GM12875 (cell line): ENCODE data around the gene ZNHIT3.

Experiments
- H3K4me3 ChIP-seq: one replicate; pipeline ENCODE4 v1.5.1; 2011; ENCODE audit warnings: low read depth, low read length, control low read depth
- CTCF ChIP-seq: IDR thresholded peaks from 2 replicates; pipeline ENCODE4 v1.5.1; 2011; ENCODE audit warnings: low read depth, mild to moderate bottlenecking, control low read depth, inconsistent platforms, low read length, moderate library complexity, borderline replicate concordance; ENCODE audit not compliant: insufficient read depth

The ZNHIT3 gene

GRCh38 chr17:36500745-36501225 lies 14.3 kb downstream of the ZNHIT3 start:
- no peak for TF ChIP-seq CTCF
- no peak overlapping the region for H3K4me3 ChIP-seq

GRCh38 chr17:36501351-36501750 lies 14.9 kb downstream of the ZNHIT3 start:
- H3K4me3 ChIP-seq, result no peak overlapping the region
- TF ChIP-seq CTCF, result no peak

- no peak overlapping the region for H3K4me3 ChIP-seq
- TF ChIP-seq CTCF, result no peak
Measured at GRCh38 chr17:36501963-36502362, 15.5 kb downstream of the ZNHIT3 start.

GRCh38 chr17:36503456-36504155 lies 17.1 kb downstream of the ZNHIT3 start:
- no peak for TF ChIP-seq CTCF
- no peak overlapping the region for H3K4me3 ChIP-seq

- TF ChIP-seq CTCF, result no peak
- H3K4me3 ChIP-seq, result no peak overlapping the region
Measured at GRCh38 chr17:36504156-36504545, 17.7 kb downstream of the ZNHIT3 start.

GRCh38 chr17:36505171-36505570 lies 18.7 kb downstream of the ZNHIT3 start:
- no peak overlapping the region for H3K4me3 ChIP-seq
- TF ChIP-seq CTCF, result no peak

GRCh38 chr17:36506249-36506826 lies 19.9 kb downstream of the ZNHIT3 start:
- TF ChIP-seq CTCF, result no peak
- no peak overlapping the region for H3K4me3 ChIP-seq
